Measurements from ENCODE around the gene SLC8A3.

SLC8A3 gene

DNA sequence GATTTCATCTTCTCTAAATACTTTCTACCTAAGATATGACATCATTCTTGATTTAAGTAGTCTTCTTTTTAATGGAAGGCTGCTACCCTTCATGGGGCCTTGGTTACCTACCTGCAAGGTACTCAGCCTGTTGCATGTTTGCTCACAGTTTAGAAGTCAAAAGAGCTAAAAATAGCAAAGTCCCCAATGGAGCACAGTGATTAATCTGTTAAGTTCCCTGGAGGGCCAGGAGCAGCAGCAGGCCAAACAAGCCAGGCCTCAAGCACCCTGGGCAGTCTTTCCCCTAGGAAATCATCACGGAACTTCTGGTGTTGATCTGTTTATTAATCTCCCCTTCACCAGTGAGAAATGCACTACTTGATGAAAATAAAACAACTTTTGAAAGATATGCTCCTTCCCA lies 24.0 kb upstream of the SLC8A3 start:
- TF ChIP-seq, protein P1, sequence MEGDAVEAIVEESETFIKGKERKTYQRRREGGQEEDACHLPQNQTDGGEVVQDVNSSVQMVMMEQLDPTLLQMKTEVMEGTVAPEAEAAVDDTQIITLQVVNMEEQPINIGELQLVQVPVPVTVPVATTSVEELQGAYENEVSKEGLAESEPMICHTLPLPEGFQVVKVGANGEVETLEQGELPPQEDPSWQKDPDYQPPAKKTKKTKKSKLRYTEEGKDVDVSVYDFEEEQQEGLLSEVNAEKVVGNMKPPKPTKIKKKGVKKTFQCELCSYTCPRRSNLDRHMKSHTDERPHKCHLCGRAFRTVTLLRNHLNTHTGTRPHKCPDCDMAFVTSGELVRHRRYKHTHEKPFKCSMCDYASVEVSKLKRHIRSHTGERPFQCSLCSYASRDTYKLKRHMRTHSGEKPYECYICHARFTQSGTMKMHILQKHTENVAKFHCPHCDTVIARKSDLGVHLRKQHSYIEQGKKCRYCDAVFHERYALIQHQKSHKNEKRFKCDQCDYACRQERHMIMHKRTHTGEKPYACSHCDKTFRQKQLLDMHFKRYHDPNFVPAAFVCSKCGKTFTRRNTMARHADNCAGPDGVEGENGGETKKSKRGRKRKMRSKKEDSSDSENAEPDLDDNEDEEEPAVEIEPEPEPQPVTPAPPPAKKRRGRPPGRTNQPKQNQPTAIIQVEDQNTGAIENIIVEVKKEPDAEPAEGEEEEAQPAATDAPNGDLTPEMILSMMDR (IDR thresholded peaks at IDR 0.05; ENCODE audit: low read depth, low read length, missing control alignments) = no peak
- in situ Hi-C loops (cut with HindIII; ENCODE audit: low sequenced_read_pairs) = no loop called here
- H3K4me3 ChIP-seq (ENCODE audit: low read depth, low read length) = no peak overlapping the region
- no peak for DNase-seq (ENCODE audit: low read depth)

DNA sequence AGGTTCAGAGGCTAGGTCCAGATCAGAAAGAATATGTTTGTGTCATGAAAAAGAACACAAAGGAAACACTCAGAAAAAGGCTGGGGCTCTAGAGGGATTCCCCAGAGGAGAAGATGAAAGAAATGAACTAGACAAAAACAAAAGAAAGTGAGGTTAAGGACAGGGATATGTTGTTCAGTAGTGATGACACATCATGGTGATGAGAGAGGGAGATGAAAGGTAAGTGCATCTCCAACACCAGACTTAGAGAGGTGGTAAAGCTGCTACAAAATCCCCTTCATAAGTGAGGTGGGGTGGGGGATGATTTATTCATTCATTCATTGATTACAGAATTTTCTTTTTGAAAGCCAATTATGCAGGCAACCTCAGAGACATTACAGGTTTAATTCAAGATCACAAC lies 19.6 kb upstream of the SLC8A3 start:
- H3K4me3 ChIP-seq (ENCODE audit: low read depth, low read length) = no peak overlapping the region
- in situ Hi-C loops (cut with HindIII; ENCODE audit: low sequenced_read_pairs) = no loop called here
- no peak for DNase-seq (ENCODE audit: low read depth)
- TF ChIP-seq, protein P1 (IDR thresholded peaks at IDR 0.05; ENCODE audit: low read depth, low read length, missing control alignments) = no peak

DNA sequence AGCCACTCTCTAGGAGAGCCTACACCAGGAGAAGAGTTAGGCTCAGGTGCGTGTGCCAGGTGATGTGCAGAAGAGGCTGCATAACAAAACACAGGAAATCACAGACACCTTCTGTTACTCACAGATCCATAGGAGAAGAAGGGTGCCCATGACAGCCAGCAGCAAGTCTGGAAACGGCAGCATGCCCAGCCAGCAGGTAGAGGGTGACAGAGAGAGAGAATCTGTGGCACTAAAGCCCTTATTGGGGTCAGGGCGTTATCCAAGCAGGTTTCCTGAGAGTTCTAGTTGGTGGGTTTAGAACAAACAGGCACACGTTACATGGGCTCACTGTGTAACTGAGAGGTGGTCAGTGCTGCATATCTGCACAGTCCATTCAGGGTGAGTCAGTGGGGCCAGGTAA lies 14.9 kb upstream of the SLC8A3 start:
- in situ Hi-C loops (cut with HindIII; ENCODE audit: low sequenced_read_pairs) = no loop called here
- DNase-seq (ENCODE audit: low read depth) = no peak
- TF ChIP-seq, protein P1 (IDR thresholded peaks at IDR 0.05; ENCODE audit: low read depth, low read length, missing control alignments) = no peak
- no peak overlapping the region for H3K4me3 ChIP-seq (ENCODE audit: low read depth, low read length)

DNA sequence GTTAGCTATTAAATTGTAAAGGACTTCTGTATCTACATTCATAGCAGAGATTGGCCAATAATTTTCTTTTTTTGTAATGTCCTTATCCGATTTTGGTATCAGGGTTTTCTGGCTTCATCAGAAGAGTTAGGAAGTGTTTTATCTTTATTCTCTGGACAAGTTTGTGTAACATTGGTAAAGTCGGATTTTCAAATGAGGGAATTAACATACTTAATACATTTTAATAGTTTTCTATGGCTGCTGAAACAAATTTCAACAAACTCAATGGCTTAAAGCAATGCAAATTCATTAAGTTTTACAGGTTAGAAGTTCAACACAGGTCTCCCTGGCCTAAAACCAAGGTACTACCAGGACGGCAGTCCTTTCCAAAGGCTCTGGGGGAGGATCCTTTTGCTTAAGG lies 13.2 kb upstream of the SLC8A3 start:
- H3K4me3 ChIP-seq (ENCODE audit: low read depth, low read length) = no peak overlapping the region
- in situ Hi-C loops (cut with HindIII; ENCODE audit: low sequenced_read_pairs) = no loop called here
- DNase-seq (ENCODE audit: low read depth) = no peak
- TF ChIP-seq, protein P1 (IDR thresholded peaks at IDR 0.05; ENCODE audit: low read depth, low read length, missing control alignments) = no peak

DNA sequence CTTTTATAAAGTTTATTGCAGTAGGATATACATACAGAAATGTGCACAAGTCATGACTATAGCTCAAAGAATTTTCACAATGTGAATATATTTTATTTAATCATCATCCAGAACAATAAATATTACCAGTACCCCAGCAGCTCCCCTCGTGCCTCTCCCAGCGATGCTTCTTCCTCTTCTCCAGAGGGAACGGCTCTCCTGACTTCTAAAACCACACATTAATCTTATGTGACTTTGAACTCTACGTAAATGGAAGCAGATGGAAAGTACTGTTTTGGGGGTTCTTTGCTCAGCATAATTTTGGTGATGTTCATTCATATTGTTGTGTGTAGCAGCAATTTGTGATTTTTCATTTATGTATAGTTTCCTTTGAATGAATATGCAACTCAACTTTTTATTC lies 4.6 kb upstream of the SLC8A3 start:
- in situ Hi-C loops (cut with HindIII; ENCODE audit: low sequenced_read_pairs) = no loop called here
- TF ChIP-seq, protein P1 (IDR thresholded peaks at IDR 0.05; ENCODE audit: low read depth, low read length, missing control alignments) = no peak
- DNase-seq (ENCODE audit: low read depth) = no peak
- H3K4me3 ChIP-seq (ENCODE audit: low read depth, low read length) = no peak overlapping the region

DNA sequence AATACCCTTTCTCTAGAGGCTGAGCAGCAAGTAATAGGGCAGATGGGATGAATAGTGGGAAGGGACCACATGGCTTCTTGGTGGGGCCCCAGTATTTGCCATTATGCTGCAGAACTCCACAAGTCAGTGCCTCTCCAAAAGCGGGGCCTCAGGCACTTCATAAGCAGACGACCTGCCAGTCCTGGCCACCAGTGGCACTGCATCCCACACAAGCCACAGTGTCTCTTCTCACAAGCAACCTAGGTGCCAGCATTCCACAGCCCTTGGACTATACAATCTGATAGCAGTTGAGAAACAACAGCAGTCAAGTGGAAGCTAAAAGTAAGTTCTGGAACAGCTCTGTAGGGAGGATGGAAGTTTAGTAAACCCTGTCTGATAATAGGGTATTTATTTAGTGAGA lies 4.2 kb upstream of the SLC8A3 start:
- DNase-seq (ENCODE audit: low read depth) = no peak
- TF ChIP-seq, protein P1 (IDR thresholded peaks at IDR 0.05; ENCODE audit: low read depth, low read length, missing control alignments) = no peak
- no peak overlapping the region for H3K4me3 ChIP-seq (ENCODE audit: low read depth, low read length)
- in situ Hi-C loops (cut with HindIII; ENCODE audit: low sequenced_read_pairs) = no loop called here

DNA sequence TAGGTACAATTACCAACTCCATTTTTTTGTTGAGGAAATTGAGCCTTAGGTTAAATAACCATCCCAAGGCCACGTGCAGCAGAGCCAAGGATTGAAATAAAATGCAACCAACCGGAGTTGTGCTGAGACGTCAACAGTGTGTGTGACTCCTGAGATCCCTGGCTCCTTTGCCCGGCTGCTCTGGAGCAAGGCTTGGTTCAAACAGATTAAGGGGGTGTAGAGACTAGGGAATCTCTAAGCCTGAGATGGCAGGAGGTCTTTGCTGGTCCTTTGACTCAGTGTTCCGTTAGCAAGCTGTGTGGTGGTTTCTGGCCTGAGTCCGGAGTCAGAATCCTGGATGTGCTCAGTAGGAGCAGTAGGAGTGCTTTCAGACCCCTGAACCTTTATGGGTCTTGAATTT lies 1.4 kb upstream of the SLC8A3 start:
- H3K4me3 ChIP-seq (ENCODE audit: low read depth, low read length) = no peak overlapping the region
- in situ Hi-C loops (cut with HindIII; ENCODE audit: low sequenced_read_pairs) = no loop called here
- TF ChIP-seq, protein P1 (IDR thresholded peaks at IDR 0.05; ENCODE audit: low read depth, low read length, missing control alignments) = no peak
- DNase-seq (ENCODE audit: low read depth) = no peak

Data from astrocyte of the cerebellum (primary cell).